Activated effector memory CD4-positive, alpha-beta T cell treated with anti-CD3 and anti-CD28 coated beads, Interleukin-2, amount 50 U/mL, for 16 hours (primary cell): ENCODE data around the gene VTI1A.
"Not testable (repeated sequence)": the region's sequence is repeated elsewhere in the genome, so short reads cannot be mapped to it uniquely, and the experiment has no call there.

ENCODE experiments used
- DNase-seq: peaks from one replicate; pipeline ENCODE4 v3.0.0-alpha.2; 2020

VTI1A gene

GRCh38 chr10:112844681-112845544, 397.9 kb downstream of the VTI1A start:
- no peak for DNase-seq

- no peak for DNase-seq
Observed at GRCh38 chr10:112847778-112848177, 400.8 kb downstream of the VTI1A start.

- no peak for DNase-seq
Observed at GRCh38 chr10:112848228-112848627, 401.2 kb downstream of the VTI1A start.

- no peak for DNase-seq
Observed at GRCh38 chr10:112848868-112849430, 401.9 kb downstream of the VTI1A start.

- no peak for DNase-seq
Observed at GRCh38 chr10:112849546-112849945, 402.5 kb downstream of the VTI1A start.

GRCh38 chr10:112851181-112851580, 404.2 kb downstream of the VTI1A start:
- DNase-seq: no peak

GRCh38 chr10:112851588-112852211, 404.7 kb downstream of the VTI1A start:
- no peak for DNase-seq

GRCh38 chr10:112852306-112852705, 405.3 kb downstream of the VTI1A start:
- DNase-seq: no peak

GRCh38 chr10:112855134-112855533, 408.1 kb downstream of the VTI1A start:
- no peak for DNase-seq

GRCh38 chr10:112857493-112857892, 410.5 kb downstream of the VTI1A start:
- no peak for DNase-seq

GRCh38 chr10:112858986-112859651, 412.1 kb downstream of the VTI1A start:
- DNase-seq: no peak

GRCh38 chr10:112859793-112860192, 412.8 kb downstream of the VTI1A start:
- DNase-seq: no peak

- not testable (repeated sequence) for DNase-seq
Observed at GRCh38 chr10:112863461-112863860, 416.4 kb downstream of the VTI1A start.
